GM23338 (cell line): ENCODE data around the gene FOXP1. TPM values are rescaled to one million over a fixed set of nuclear protein-coding genes. Genes with fewer than 3 reads are reported as not detected.
A peak's percentile ranks its signal among the peaks of the same experiment; 100 is the strongest.

Experiments
- ATAC-seq: fragments of 200-7000 bp; cut with Tn5 transposase; 3 replicates; pipeline ENCODE4 v1.9.1; 2020
- DNase-seq: peaks from one replicate; pipeline ENCODE4 v3.0.0-alpha.2; 2015; ENCODE audit warnings: low spot score
- H2AFZ ChIP-seq: fragments of 200-600 bp; sonication (generic); 2 replicates; pipeline ENCODE4 v1.8.0; 2016; ENCODE audit warnings: antibody characterized with exemption, mild to moderate bottlenecking, moderate library complexity
- H3F3A ChIP-seq: fragments of 200-600 bp; sonication (generic); replicated peaks from 2 replicates; pipeline ENCODE4 v1.8.0; 2017; ENCODE audit warnings: antibody characterized with exemption, mixed run types, low read depth
- H3K27ac ChIP-seq: fragments of 200-600 bp; sonication (generic); 2 replicates; pipeline ENCODE4 v1.6.1; 2016; ENCODE audit warnings: low read depth
- H3K27me3 ChIP-seq: fragments of 200-600 bp; sonication (generic); 2 replicates; pipeline ENCODE4 v1.8.0; 2016; ENCODE audit warnings: mild to moderate bottlenecking, mixed run types, moderate library complexity; ENCODE audit not compliant: insufficient read depth
- H3K36me3 ChIP-seq: fragments of 200-600 bp; sonication (generic); 2 replicates; pipeline ENCODE4 v1.8.0; 2016; ENCODE audit warnings: mild to moderate bottlenecking; ENCODE audit not compliant: insufficient read depth
- H3K4me1 ChIP-seq: fragments of 200-600 bp; sonication (generic); 2 replicates; pipeline ENCODE4 v1.8.0; 2016; ENCODE audit warnings: mild to moderate bottlenecking, moderate library complexity; ENCODE audit not compliant: insufficient read depth
- H3K4me2 ChIP-seq: fragments of 200-600 bp; sonication (generic); 2 replicates; pipeline ENCODE4 v1.7.1; 2017; ENCODE audit warnings: mixed run types
- H3K4me3 ChIP-seq: fragments of 200-600 bp; sonication (generic); 2 replicates; pipeline ENCODE4 v1.6.1; 2016; ENCODE audit warnings: mixed run types
- H3K79me2 ChIP-seq: fragments of 200-600 bp; sonication (generic); replicated peaks from 2 replicates; pipeline ENCODE4 v1.8.0; 2017; ENCODE audit warnings: mild to moderate bottlenecking; ENCODE audit not compliant: insufficient read depth
- H3K9me2 ChIP-seq: fragments of 200-600 bp; sonication (generic); 2 replicates; pipeline ENCODE4 v1.8.0; 2017; ENCODE audit not compliant: insufficient read depth
- H4K20me1 ChIP-seq: fragments of 200-600 bp; sonication (generic); replicated peaks from 2 replicates; pipeline ENCODE4 v1.8.0; 2017; ENCODE audit warnings: mild to moderate bottlenecking; ENCODE audit not compliant: insufficient read depth
- H3K27ac Mint-ChIP-seq: 2 replicates; pipeline ENCODE4 v1.8.0; 2020; ENCODE audit warnings: inconsistent platforms, mild to moderate bottlenecking, moderate library complexity, mixed read lengths
- H3K27me3 Mint-ChIP-seq: 3 replicates; pipeline ENCODE4 v1.8.0; 2022; ENCODE audit warnings: low read depth, mild to moderate bottlenecking, moderate library complexity, mixed read lengths, inconsistent platforms; ENCODE audit not compliant: insufficient read depth, poor library complexity
- H3K36me3 Mint-ChIP-seq: 3 replicates; pipeline ENCODE4 v1.8.0; 2021; ENCODE audit warnings: low read depth, mild to moderate bottlenecking, inconsistent platforms, moderate library complexity, mixed read lengths
- H3K4me1 Mint-ChIP-seq: 3 replicates; pipeline ENCODE4 v1.8.0; 2020; ENCODE audit warnings: mild to moderate bottlenecking, inconsistent platforms, mixed read lengths
- H3K4me3 Mint-ChIP-seq: 3 replicates; pipeline ENCODE4 v1.8.0; 2021; ENCODE audit warnings: moderate library complexity, mild to moderate bottlenecking, inconsistent platforms, mixed read lengths
- H3K9me3 Mint-ChIP-seq: 3 replicates; pipeline ENCODE4 v1.8.0; 2020; ENCODE audit warnings: moderate library complexity, mild to moderate bottlenecking, inconsistent platforms, mixed read lengths
- CREB1 ChIP-seq: fragments of 250-450 bp; sonication (Bioruptor Pico); IDR thresholded peaks from 2 replicates; pipeline ENCODE4 v1.5.0; 2020; ENCODE audit warnings: low read depth, mild to moderate bottlenecking, moderate library complexity
- EZH2 ChIP-seq: fragments of 200-600 bp; sonication (generic); IDR thresholded peaks from one replicate; pipeline ENCODE4 v1.8.0; 2017; ENCODE audit warnings: antibody characterized with exemption, mild to moderate bottlenecking, low read depth; ENCODE audit not compliant: unreplicated experiment
- EZH2phosphoT487 ChIP-seq: fragments of 200-600 bp; sonication (generic); IDR thresholded peaks from one replicate; pipeline ENCODE4 v1.8.1; 2018; ENCODE audit warnings: antibody characterized with exemption; ENCODE audit not compliant: unreplicated experiment
- JUNB ChIP-seq: IDR thresholded peaks from one replicate; pipeline ENCODE4 v1.6.1; 2016; ENCODE audit warnings: antibody characterized with exemption; ENCODE audit not compliant: unreplicated experiment
- NANOG ChIP-seq: IDR thresholded peaks from 2 replicates; pipeline ENCODE4 v1.6.1; 2016; ENCODE audit warnings: antibody characterized with exemption, borderline replicate concordance
- POLR2AphosphoS5 ChIP-seq: IDR thresholded peaks from 2 replicates; pipeline ENCODE4 v1.6.1; 2016; ENCODE audit warnings: antibody characterized with exemption, low read depth
- STAT1 ChIP-seq: IDR thresholded peaks from one replicate; pipeline ENCODE4 v1.6.1; 2016; ENCODE audit warnings: antibody characterized with exemption; ENCODE audit not compliant: unreplicated experiment
- ZNF114 ChIP-seq: fragments of 250-450 bp; sonication (Bioruptor Pico); IDR thresholded peaks from 2 replicates; pipeline ENCODE4 v1.5.0; 2020; ENCODE audit warnings: mild to moderate bottlenecking, moderate library complexity
- ZNF331 ChIP-seq: fragments of 250-450 bp; sonication (Bioruptor Pico); IDR thresholded peaks from 2 replicates; pipeline ENCODE4 v1.5.0; 2020; ENCODE audit warnings: low read depth, mild to moderate bottlenecking, moderate library complexity
- ZNF462 ChIP-seq: fragments of 250-450 bp; sonication (Bioruptor Pico); IDR thresholded peaks from 2 replicates; pipeline ENCODE4 v1.5.0; 2020; ENCODE audit warnings: mild to moderate bottlenecking, moderate library complexity
- polyA plus RNA-seq: library from polyadenylated mRNA; unstranded; fragments of >200 nt; fragmentation: Nextera tagmentation; extraction: Ambion mirVana; gene quantifications from 2 replicates; pipeline ENCODE4 v1.2.1, GENCODE V29; 2016
- total RNA-seq: library from RNA; depleted of rRNA; stranded (reverse); fragments of >200 nt; shearing (Covaris generic); gene quantifications from 2 replicates; pipeline ENCODE4 v1.2.3, GENCODE V29; 2014
- TF ChIP-seq, protein P1 (sequence below), 2 experiments: fragments of 200-600 bp in 1 of 2; sonication (generic) in 1 of 2; conservative IDR thresholded peaks; 2 replicates each; pipeline versions ENCODE4 v1.5.1 to v1.6.1; 2016 to 2017; ENCODE audit warnings: antibody characterized with exemption in 2 of 2, low read depth in 2 of 2, mild to moderate bottlenecking in 2 of 2, moderate library complexity in 1 of 2
- TF ChIP-seq, protein P2 (sequence below): IDR thresholded peaks from one replicate; pipeline ENCODE4 v1.6.1; 2018; ENCODE audit warnings: antibody characterized with exemption; ENCODE audit not compliant: unreplicated experiment
- TF ChIP-seq, protein P3 (sequence below): IDR thresholded peaks from 2 replicates; pipeline ENCODE4 v1.6.1; 2016; ENCODE audit warnings: antibody characterized with exemption

Gene FOXP1
- total and polyA plus RNA-seq, 2 experiments from 2014 or later, result 32.9 to 35.5 TPM

DNA sequence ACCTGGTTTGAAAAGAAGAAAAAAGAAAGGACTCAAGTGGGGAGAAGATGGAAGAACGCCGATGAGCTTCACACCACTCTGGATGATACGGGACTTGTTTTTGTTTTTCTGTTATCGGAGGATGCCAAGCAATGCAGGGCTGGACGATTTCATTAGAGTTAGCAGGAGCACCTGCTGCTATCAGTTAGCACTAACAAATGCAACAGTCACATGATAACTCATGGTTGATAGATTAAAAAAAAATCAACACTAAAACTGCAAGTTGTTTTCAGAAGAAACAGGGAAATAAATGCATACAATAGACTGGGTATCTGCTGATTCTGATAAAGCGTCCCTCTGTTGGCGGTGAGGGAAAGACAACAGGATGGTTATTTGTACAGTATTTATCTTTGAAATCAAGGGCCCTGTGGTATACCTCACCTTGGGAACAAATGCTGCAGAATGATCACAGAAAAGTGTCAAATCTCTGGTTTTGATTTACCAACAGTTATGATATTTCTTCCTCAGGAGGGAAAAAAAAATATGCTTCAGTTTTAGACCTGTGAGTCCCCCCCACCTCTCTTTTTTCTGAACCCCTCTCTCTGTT is 575.1 kb downstream of the FOXP1 start:
- Histone ChIP-seq H3K4me3 (no peak overlapping the region), H3K36me3 (no peaks in the 10 kb centered on the region), H3K4me2 (peak overlapping the region; percentile 50), H3K4me1 (peaks cover 18% of the 10 kb centered on the region; the same call in 1 of the 2 replicates), H3K27ac (no peak overlapping the region), H2AFZ (no peak overlapping the region), H3K79me2 (no peaks in the 10 kb centered on the region), H3K27me3 (no peaks in the 10 kb centered on the region), H4K20me1 (no peaks in the 10 kb centered on the region), H3F3A (no peaks in the 10 kb centered on the region), H3K9me2 (no peaks in the 10 kb centered on the region)
- Mint-ChIP-seq H3K4me3 (no peak overlapping the region), H3K9me3 (peaks cover 3% of the 10 kb centered on the region; the same call in 1 of the 3 replicates), H3K27ac (no peak overlapping the region), H3K36me3 (peaks cover 3% of the 10 kb centered on the region; the same call in 2 of the 3 replicates), H3K4me1 (peaks cover 21% of the 10 kb centered on the region), H3K27me3 (peaks cover 2% of the 10 kb centered on the region)
- no peak for TF ChIP-seq NANOG
- no peak for TF ChIP-seq EZH2phosphoT487
- no peak for TF ChIP-seq ZNF462 (CRISPR knock-in tag)
- TF ChIP-seq JUNB, result no peak
- no peak for TF ChIP-seq CREB1 (CRISPR knock-in tag)
- no peak for TF ChIP-seq ZNF114 (CRISPR knock-in tag)
- no peak for TF ChIP-seq ZNF331 (CRISPR knock-in tag)
- no peak for TF ChIP-seq POLR2AphosphoS5
- TF ChIP-seq, protein P1, sequence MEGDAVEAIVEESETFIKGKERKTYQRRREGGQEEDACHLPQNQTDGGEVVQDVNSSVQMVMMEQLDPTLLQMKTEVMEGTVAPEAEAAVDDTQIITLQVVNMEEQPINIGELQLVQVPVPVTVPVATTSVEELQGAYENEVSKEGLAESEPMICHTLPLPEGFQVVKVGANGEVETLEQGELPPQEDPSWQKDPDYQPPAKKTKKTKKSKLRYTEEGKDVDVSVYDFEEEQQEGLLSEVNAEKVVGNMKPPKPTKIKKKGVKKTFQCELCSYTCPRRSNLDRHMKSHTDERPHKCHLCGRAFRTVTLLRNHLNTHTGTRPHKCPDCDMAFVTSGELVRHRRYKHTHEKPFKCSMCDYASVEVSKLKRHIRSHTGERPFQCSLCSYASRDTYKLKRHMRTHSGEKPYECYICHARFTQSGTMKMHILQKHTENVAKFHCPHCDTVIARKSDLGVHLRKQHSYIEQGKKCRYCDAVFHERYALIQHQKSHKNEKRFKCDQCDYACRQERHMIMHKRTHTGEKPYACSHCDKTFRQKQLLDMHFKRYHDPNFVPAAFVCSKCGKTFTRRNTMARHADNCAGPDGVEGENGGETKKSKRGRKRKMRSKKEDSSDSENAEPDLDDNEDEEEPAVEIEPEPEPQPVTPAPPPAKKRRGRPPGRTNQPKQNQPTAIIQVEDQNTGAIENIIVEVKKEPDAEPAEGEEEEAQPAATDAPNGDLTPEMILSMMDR (conservative IDR thresholded peaks at IDR 0.05; ENCODE audit: low read depth in 2 of 2), result no peak
- no peak for TF ChIP-seq EZH2
- TF ChIP-seq, protein P2, sequence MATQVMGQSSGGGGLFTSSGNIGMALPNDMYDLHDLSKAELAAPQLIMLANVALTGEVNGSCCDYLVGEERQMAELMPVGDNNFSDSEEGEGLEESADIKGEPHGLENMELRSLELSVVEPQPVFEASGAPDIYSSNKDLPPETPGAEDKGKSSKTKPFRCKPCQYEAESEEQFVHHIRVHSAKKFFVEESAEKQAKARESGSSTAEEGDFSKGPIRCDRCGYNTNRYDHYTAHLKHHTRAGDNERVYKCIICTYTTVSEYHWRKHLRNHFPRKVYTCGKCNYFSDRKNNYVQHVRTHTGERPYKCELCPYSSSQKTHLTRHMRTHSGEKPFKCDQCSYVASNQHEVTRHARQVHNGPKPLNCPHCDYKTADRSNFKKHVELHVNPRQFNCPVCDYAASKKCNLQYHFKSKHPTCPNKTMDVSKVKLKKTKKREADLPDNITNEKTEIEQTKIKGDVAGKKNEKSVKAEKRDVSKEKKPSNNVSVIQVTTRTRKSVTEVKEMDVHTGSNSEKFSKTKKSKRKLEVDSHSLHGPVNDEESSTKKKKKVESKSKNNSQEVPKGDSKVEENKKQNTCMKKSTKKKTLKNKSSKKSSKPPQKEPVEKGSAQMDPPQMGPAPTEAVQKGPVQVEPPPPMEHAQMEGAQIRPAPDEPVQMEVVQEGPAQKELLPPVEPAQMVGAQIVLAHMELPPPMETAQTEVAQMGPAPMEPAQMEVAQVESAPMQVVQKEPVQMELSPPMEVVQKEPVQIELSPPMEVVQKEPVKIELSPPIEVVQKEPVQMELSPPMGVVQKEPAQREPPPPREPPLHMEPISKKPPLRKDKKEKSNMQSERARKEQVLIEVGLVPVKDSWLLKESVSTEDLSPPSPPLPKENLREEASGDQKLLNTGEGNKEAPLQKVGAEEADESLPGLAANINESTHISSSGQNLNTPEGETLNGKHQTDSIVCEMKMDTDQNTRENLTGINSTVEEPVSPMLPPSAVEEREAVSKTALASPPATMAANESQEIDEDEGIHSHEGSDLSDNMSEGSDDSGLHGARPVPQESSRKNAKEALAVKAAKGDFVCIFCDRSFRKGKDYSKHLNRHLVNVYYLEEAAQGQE, result no peak
- TF ChIP-seq STAT1, result no peak
- TF ChIP-seq, protein P3, sequence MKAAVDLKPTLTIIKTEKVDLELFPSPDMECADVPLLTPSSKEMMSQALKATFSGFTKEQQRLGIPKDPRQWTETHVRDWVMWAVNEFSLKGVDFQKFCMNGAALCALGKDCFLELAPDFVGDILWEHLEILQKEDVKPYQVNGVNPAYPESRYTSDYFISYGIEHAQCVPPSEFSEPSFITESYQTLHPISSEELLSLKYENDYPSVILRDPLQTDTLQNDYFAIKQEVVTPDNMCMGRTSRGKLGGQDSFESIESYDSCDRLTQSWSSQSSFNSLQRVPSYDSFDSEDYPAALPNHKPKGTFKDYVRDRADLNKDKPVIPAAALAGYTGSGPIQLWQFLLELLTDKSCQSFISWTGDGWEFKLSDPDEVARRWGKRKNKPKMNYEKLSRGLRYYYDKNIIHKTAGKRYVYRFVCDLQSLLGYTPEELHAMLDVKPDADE, result no peak
- ATAC-seq (no peak; the same call in 2 of the 3 replicates), DNase-seq (no peak)
